LNCAP (cell line): Measurements from ENCODE around the gene PPM1H.
A peak's percentile ranks its signal among the peaks of the same experiment; 100 is the strongest.

Source experiments
- TF ChIP-seq, protein P1 (sequence below): fragments of 450-650 bp; IDR thresholded peaks from 2 replicates; pipeline ENCODE4 v1.5.1; 2017; ENCODE audit warnings: mild to moderate bottlenecking

Gene PPM1H

GRCh38 chr12:62934799-62935674 is at the start of gene PPM1H:
PPM1H (minus strand) TSS chr12:62935150; CDS start chr12:62934736, 414 bp downstream.
- TF ChIP-seq, protein P1, sequence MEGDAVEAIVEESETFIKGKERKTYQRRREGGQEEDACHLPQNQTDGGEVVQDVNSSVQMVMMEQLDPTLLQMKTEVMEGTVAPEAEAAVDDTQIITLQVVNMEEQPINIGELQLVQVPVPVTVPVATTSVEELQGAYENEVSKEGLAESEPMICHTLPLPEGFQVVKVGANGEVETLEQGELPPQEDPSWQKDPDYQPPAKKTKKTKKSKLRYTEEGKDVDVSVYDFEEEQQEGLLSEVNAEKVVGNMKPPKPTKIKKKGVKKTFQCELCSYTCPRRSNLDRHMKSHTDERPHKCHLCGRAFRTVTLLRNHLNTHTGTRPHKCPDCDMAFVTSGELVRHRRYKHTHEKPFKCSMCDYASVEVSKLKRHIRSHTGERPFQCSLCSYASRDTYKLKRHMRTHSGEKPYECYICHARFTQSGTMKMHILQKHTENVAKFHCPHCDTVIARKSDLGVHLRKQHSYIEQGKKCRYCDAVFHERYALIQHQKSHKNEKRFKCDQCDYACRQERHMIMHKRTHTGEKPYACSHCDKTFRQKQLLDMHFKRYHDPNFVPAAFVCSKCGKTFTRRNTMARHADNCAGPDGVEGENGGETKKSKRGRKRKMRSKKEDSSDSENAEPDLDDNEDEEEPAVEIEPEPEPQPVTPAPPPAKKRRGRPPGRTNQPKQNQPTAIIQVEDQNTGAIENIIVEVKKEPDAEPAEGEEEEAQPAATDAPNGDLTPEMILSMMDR: peak; percentile 79

- TF ChIP-seq, protein P1: peak; percentile 32; the same call in 1 of the 2 replicates
These were observed 48.6 kb upstream of the PPM1H start for GRCh38 chr12:62983594-62983993.

DNA sequence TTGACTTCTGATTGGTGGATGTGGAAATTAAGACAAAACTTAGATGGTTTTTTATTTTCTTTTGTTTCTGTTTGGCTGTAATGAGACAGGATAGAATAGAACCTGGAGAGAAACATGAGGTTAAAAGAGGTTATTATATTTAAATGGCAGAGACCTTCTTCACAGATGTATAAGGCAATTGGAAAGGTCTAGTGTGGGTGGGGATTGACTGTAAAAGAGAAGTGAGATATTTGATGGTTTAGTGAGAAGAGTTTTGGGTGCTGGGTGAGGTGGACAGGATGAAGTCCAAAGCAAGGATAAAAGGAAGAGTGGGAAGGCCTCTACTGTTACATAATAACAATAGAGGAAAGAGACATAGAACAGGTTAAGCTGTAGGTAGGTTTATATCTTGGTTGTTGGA is 43.8 kb upstream of the PPM1H start:
- TF ChIP-seq, protein P1: no peak

DNA sequence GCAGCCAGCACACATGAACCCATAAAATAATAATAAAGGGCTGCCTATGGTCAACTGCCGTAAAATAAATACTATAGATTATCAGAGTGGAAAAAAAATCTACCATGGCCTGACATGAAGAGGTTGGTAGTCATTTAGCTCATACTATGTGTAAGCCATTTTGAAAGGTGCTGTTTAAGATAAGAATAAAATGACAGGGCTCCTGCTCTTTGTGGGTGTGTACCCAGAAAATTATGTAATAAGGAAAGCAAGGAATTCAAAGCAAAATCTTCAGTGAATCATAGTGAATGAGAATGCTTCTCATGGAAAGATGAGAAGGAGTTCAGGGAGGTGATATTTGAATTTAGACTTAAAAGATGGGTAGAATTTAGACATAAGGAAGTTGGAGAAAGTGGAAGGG is 42.9 kb upstream of the PPM1H start:
- TF ChIP-seq, protein P1: no peak

GRCh38 chr12:62977418-62977817 is 42.5 kb upstream of the PPM1H start:
- TF ChIP-seq, protein P1: no peak

DNA sequence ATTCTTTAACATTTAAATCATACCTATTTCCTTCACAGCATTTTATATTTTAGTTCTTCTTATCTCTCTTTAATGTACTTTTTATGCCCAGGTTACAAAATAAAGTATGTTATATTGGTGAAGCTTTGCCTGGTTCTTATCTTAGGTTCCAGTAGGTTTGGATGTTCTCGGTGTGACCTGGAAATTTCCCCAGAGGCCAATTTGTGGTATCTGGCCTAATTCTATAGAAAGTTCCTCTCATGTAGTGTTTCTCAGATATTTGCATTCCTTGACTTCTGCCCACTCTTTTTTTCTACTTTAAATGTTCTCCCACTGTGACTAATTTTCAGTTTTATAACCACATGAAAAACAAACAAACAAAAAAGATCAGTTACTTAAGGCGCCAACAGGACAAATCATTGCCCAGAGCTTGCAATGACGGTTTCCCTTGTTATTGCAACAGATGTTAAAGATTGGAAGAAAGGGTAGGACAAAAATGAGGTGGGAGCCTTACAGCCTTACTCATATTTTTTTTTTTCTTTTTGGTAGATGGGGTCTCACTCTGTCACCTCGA is 41.2 kb upstream of the PPM1H start:
- TF ChIP-seq, protein P1: no peak

DNA sequence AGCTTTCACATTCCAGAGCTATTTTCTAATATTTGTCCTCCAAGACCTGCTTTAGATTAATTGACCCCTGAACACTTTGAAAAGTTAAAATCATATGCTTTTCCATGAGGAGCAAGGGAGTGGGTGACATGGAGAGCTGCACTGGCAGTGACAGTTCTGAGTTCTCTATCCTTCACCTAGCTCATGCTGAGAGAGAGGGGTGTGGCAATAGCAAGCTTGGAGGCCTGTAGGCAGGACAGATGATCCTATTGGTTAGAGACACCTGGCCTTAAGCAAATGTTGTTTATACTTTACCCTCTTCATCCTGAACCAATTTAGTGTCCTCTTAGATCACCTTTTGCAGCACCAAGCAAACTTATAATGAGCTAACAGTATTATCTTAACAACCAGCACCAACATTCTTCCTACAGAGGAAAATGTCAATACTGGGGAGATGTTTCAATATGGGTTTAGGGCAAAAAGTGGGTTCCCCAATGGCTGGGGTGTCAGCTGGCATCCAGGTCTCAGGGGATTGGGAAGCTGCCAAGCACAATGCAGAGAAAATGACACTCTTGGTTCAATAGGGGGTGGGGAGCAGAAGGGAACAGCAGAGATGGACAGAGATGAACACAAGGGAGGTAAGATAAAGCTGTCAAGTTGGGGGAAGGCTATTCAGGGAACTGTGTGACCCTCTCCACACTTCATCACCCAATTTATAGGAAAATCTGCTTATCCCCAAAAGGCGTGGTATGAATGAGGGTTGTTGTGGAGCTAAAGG is 37.0 kb upstream of the PPM1H start:
- TF ChIP-seq, protein P1: no peak
